NCI-H345 treated with DMSO at 0.1 percent for 48 hours (cell line): ENCODE data around the gene ALOXE3.
"Not testable (repeated sequence)": the region's sequence is repeated elsewhere in the genome, so short reads cannot be mapped to it uniquely, and the experiment has no call there.

Experiments used
- DNase-seq: peaks from one replicate; lab custom pipeline; 2025; ENCODE audit not compliant: unreplicated experiment; lab: John Stamatoyannopoulos, UW

The ALOXE3 gene

DNA sequence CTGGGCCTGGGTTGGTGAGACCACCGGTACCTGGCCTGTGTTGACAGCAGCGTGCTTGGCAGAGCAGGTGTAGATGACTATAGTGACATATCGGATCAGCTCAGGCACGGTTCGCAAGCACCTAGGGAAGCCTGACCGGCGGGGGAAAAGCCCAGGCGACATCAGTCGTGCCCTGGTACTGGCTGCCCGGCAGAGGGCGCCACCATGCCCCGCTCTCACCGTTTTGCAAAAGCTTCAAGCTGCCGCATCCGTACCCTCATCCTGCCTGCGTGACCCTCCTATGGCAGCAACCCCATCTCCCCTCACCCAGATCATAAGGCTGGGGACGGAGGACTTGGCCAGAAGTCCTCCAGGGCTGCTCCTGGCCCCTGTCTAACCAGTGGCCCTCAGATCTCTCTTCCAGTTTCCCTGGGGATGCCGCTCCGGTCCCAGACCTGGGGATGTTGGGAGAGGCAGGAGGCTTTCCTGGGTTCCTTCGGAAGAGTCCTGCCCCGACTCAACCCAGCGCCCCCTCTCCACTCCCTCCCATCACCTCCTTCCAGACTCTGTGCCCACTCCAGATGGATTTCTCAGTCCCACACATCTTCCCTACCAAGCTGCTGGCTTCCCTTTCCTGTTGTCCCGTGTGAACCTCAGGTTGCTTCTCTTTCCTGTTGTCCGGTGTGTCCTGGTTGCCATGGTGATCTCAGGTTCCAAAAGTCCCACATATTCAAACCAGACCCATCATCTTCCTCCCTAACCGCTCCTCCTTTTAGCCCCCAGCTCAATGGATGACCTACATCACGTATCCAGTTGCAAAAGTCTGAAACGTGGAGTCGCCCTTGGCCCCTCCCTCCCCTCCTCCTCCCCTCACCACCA lies 44.5 kb downstream of the ALOXE3 start:
- no peak for DNase-seq

- no peak for DNase-seq
These were observed 45.4 kb downstream of the ALOXE3 start for GRCh38 chr17:8072729-8073461.

DNA sequence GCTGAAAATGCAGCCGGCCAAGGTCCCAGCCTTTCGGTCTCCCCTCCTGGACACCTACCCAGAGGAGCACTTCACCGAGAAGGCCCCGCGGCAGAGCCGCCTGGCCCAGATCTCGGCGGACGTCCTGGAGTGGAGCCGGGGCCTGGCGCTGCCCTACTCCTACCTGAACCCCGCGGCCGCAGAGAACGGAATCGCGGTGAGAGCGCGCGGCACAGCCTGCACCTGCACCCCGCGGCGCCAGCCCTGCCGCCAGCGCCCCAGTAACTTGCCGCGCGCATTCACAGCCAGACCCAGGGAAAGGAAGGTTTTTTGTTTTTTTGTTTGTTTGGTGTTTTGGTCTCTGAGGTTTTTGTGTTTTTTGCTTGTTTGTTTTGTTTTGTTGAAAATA lies 46.0 kb downstream of the ALOXE3 start:
- DNase-seq, result no peak

DNA sequence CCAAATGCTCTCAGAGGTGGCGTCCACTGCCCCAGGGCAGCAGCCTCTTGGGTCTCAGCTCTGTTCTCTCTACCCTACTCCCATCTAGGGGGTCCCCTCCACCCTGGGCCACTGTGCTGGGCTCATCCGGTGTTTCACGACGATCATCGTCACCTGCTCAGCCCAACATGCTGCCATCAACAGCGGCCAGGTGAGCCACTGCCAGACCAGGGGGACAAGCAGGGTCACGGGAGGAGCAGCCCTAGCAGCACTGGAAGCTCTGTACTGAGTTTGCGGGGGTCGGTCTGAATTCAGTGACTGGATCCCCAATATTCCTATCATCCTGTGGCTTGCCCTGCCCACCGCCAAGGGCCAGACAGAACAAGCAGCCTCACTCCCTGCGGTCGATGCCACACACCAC lies 46.8 kb downstream of the ALOXE3 start:
- no peak for DNase-seq

DNA sequence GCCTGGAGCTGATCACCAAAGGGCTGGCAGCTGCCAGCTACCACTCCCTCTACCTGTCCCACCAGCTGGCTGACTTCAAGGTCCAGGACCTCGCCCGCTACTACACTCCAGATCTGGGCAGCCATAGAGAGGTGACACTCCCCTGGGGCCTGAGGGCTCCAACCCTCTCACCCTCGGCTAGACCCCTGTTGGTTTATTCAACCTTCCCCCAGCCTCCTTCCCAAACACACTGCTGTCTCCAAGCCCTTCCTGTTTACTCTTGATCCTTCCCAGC lies 48.8 kb downstream of the ALOXE3 start:
- no peak for DNase-seq

DNA sequence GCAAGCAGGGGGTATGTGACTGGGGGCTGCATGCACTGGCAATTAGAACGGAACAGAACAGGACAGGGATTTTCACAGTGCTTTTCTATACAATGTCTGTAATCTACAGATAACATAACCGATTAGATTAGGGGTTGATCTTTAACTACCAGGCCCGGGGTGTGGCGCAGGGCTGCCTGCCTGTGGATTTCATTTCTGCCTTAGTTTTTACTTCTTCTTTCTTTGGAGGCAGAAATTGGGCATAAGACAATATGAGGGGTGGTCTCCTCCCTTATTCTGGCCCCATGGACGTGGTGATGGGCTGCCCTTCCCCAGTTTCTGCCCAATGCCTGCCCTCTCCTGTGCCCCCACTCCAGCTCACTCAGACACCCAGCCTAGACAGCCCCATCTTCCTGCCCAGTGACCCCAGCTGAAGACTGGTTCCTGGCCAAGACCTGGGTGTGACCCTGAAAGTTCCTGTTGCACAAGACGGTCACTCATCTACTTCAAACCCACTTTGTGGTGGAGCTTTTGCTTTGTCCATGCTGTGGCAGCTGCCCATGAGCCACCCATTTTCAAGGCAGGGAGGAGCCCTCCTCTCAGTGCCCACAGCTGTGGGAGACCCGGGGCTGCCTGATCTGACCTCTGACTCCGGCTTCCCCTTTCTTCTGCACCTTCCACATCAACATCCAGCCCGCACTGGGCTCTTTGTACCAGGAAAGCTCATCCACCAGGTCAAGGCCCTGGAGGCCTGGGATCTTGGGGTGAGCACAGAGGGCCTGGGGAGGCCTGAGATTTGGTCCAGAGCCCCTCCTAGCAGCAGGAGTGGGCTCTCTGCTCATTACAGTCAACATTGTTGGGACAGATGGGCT lies 49.4 kb downstream of the ALOXE3 start:
- DNase-seq, result no peak

DNA sequence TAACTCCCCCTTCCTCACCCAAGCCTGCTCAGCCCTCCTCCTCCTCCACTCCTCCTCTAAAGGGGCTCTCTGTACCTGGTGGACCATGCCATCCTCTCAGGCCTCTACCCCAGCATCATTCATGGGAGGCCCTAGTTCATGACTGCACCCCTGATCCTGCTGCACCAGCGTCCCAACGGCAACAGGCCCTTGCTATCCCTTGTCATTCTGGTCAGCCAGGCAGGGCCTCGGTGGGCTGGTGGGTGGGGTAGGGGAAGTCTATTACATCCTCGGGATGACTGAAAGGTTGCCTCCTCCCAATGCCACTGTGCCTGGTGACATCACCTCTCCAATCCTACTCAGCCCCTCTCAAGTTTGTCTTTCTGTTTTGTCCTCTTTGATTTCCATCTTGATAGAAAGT lies 50.5 kb downstream of the ALOXE3 start:
- no peak for DNase-seq

GRCh38 chr17:8066841-8067775 lies 51.2 kb downstream of the ALOXE3 start:
- no peak for DNase-seq

DNA sequence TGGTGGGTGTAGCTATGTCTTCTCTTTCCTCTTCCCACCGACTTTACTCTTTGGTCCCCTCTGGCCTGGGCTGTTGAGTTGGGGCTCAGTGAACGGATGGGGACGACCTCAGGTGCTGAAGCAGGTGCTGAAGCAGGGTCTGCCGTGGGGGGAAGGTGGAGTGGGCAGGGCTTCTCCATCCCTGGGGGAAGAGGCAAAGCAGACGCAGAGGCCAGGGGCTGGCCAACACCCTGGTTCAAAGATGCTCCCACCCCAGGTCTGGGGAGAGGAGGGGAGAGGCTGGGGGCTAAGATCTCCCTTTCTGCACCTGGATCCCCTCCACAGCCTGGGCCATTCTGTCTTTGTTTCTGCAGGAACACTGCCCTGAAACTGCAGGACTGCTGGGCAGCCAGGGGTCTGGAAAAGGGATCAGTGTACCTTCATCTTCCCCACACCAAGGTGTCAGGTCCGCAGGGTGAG lies 53.7 kb downstream of the ALOXE3 start:
- DNase-seq, result no peak

DNA sequence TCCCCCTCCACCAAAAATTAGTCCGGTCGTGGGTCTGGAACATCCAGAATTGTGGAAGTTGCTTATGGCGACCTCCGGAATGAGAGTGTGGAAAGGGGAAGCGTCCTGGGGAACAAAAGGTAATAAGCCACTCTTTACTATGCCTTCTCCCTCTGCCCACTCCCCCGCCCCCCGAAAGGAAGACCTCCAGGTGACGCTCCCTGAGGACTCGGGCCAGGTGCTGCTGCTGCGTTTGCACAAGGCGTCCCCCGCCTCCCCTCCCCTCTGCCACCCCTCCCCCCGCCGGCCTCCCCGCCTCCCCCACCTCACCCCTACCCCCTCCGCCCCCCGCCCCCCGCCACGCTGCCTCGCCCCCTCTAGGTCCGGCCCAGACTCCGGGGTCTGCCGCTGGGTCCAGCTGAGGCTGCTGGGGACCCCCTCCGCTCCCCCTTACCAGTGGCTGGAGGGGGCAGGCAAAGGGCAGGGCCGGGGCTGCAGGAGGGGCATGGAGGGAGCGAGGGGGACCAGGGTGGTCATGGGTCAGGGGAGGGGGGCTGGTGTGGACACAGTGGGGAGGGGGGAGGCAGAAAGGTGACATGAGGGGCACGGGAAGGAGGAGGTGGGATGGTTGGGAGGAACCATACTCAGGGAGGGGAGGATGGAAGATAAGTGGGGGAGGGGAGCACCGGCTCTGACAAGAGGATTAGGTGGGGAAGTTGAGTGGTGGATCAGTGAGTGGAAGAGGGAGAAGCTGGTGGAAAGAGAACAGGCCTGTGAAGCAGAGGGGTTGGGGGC lies 54.4 kb downstream of the ALOXE3 start:
- no peak for DNase-seq

DNA sequence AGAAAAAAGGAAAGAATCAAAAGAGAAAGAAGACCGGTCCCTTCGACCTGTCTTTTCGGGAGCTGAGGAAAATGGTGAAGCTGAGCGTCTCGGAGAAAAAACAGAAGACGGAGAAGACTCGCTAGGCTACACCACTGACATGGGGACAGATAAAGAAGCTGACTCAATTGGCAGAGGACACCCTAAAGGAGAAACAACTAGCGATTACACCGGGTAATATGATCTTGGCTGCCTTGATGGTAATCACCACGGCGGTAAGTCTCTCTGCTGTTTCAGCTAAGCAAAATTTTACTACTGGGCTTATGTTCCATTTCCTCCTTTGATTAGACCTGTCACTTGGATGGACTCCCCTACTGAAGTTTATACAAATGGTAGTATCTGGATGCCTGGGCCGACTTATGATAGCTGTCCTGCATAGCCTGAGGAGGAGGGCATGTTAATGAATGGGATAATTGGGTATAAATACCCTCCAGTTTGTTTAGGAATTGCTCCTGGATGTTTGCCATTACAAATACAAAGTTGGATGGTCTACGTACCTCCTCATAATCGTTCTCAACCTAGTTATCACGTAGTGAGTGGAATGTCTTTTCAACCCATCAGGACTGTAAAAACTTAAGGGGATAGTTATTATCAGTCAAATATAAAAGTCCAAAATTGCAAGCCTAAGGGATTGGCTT lies 55.4 kb downstream of the ALOXE3 start:
- no peak for DNase-seq

GRCh38 chr17:8062435-8062806 lies 55.9 kb downstream of the ALOXE3 start:
- DNase-seq, result no peak

DNA sequence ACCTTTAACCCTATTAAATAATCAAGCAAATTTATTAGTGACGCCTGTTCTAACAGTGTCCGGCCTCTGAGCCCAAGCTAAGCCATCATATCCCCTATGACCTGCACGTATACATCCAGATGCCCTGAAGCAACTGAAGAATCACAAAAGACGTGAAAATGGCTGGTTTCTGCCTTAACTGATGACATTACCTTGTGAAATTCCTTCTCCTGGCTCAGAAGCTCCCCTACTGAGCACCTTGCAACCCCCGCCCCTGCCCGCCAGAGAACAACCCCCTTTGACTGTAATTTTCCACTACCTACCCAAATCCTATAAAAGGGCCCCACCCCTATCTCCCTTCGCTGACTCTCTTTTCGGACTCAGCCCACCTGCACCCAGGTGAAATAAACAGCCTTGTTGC lies 56.5 kb downstream of the ALOXE3 start:
- not testable (repeated sequence) for DNase-seq

- DNase-seq, result peak; percentile 34
These were observed 58.0 kb downstream of the ALOXE3 start for GRCh38 chr17:8060274-8060673.

DNA sequence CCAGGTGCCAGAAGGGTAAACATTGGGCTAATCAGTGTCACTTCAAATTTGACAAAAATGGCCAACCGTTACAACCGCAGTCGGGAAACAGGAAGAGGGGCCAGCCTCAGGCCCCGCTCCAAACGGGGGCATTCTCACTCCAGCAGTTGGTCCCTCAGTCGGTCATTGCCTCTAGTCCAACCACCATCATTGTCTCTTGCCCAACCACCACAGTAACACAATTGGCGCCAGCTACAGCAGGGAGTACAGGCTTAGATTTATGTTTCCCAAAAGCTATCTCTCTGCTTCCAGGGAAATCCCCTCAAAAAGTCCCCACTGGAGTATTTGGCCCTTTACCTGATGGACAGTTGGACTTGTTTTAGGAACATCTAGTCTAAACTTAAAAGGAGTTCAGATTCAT lies 59.2 kb downstream of the ALOXE3 start:
- DNase-seq, result no peak

- DNase-seq, result peak; percentile 42
These were observed 60.6 kb downstream of the ALOXE3 start for GRCh38 chr17:8057691-8058114.

GRCh38 chr17:8056976-8057625 lies 61.2 kb downstream of the ALOXE3 start:
- DNase-seq, result no peak

- no peak for DNase-seq
These were observed 61.9 kb downstream of the ALOXE3 start for GRCh38 chr17:8056232-8056975.
